GM23338 (cell line): ENCODE results near the gene ASAP2.

ENCODE experiments used
- CREB1 ChIP-seq: fragments of 250-450 bp; sonication (Bioruptor Pico); IDR thresholded peaks from 2 replicates; pipeline ENCODE4 v1.5.0; 2020; ENCODE audit warnings: low read depth, mild to moderate bottlenecking, moderate library complexity
- EZH2 ChIP-seq: fragments of 200-600 bp; sonication (generic); IDR thresholded peaks from one replicate; pipeline ENCODE4 v1.8.0; 2017; ENCODE audit warnings: antibody characterized with exemption, mild to moderate bottlenecking, low read depth; ENCODE audit not compliant: unreplicated experiment
- EZH2phosphoT487 ChIP-seq: fragments of 200-600 bp; sonication (generic); IDR thresholded peaks from one replicate; pipeline ENCODE4 v1.8.1; 2018; ENCODE audit warnings: antibody characterized with exemption; ENCODE audit not compliant: unreplicated experiment
- JUNB ChIP-seq: IDR thresholded peaks from one replicate; pipeline ENCODE4 v1.6.1; 2016; ENCODE audit warnings: antibody characterized with exemption; ENCODE audit not compliant: unreplicated experiment
- NANOG ChIP-seq: IDR thresholded peaks from 2 replicates; pipeline ENCODE4 v1.6.1; 2016; ENCODE audit warnings: antibody characterized with exemption, borderline replicate concordance
- POLR2AphosphoS5 ChIP-seq: IDR thresholded peaks from 2 replicates; pipeline ENCODE4 v1.6.1; 2016; ENCODE audit warnings: antibody characterized with exemption, low read depth
- ZNF114 ChIP-seq: fragments of 250-450 bp; sonication (Bioruptor Pico); IDR thresholded peaks from 2 replicates; pipeline ENCODE4 v1.5.0; 2020; ENCODE audit warnings: mild to moderate bottlenecking, moderate library complexity
- TF ChIP-seq, protein P1 (sequence below), 2 experiments: fragments of 200-600 bp in 1 of 2; sonication (generic) in 1 of 2; conservative IDR thresholded peaks; 2 replicates each; pipeline versions ENCODE4 v1.5.1 to v1.6.1; 2016 to 2017; ENCODE audit warnings: antibody characterized with exemption in 2 of 2, low read depth in 2 of 2, mild to moderate bottlenecking in 2 of 2, moderate library complexity in 1 of 2
- TF ChIP-seq, protein P2 (sequence below): IDR thresholded peaks from one replicate; pipeline ENCODE4 v1.6.1; 2018; ENCODE audit warnings: antibody characterized with exemption; ENCODE audit not compliant: unreplicated experiment
- TF ChIP-seq, protein P3 (sequence below): IDR thresholded peaks from 2 replicates; pipeline ENCODE4 v1.6.1; 2016; ENCODE audit warnings: antibody characterized with exemption

DNA sequence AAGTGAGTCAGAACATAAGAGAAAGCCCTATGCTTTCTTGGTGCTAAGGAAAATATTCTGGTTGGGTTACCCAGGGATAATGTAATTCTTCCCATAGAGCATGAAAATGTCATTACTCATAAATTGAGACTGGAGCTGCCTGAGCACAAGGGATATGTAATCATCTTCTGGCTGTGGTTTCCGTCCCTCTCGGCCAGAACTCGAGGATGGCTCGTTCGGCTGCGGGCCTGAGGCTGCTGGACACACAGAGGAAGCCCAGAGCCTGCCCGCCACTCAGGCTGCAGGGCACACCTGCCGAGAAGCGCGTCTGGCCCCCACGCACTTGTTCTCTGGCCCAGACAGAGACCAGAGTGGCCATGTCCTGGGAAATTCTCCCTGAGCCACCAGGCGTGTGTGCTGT lies 104.9 kb downstream of the ASAP2 start:
- TF ChIP-seq, protein P1, sequence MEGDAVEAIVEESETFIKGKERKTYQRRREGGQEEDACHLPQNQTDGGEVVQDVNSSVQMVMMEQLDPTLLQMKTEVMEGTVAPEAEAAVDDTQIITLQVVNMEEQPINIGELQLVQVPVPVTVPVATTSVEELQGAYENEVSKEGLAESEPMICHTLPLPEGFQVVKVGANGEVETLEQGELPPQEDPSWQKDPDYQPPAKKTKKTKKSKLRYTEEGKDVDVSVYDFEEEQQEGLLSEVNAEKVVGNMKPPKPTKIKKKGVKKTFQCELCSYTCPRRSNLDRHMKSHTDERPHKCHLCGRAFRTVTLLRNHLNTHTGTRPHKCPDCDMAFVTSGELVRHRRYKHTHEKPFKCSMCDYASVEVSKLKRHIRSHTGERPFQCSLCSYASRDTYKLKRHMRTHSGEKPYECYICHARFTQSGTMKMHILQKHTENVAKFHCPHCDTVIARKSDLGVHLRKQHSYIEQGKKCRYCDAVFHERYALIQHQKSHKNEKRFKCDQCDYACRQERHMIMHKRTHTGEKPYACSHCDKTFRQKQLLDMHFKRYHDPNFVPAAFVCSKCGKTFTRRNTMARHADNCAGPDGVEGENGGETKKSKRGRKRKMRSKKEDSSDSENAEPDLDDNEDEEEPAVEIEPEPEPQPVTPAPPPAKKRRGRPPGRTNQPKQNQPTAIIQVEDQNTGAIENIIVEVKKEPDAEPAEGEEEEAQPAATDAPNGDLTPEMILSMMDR (conservative IDR thresholded peaks at IDR 0.05; ENCODE audit: low read depth in 2 of 2) = no peak
- TF ChIP-seq, protein P2, sequence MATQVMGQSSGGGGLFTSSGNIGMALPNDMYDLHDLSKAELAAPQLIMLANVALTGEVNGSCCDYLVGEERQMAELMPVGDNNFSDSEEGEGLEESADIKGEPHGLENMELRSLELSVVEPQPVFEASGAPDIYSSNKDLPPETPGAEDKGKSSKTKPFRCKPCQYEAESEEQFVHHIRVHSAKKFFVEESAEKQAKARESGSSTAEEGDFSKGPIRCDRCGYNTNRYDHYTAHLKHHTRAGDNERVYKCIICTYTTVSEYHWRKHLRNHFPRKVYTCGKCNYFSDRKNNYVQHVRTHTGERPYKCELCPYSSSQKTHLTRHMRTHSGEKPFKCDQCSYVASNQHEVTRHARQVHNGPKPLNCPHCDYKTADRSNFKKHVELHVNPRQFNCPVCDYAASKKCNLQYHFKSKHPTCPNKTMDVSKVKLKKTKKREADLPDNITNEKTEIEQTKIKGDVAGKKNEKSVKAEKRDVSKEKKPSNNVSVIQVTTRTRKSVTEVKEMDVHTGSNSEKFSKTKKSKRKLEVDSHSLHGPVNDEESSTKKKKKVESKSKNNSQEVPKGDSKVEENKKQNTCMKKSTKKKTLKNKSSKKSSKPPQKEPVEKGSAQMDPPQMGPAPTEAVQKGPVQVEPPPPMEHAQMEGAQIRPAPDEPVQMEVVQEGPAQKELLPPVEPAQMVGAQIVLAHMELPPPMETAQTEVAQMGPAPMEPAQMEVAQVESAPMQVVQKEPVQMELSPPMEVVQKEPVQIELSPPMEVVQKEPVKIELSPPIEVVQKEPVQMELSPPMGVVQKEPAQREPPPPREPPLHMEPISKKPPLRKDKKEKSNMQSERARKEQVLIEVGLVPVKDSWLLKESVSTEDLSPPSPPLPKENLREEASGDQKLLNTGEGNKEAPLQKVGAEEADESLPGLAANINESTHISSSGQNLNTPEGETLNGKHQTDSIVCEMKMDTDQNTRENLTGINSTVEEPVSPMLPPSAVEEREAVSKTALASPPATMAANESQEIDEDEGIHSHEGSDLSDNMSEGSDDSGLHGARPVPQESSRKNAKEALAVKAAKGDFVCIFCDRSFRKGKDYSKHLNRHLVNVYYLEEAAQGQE = no peak
- TF ChIP-seq POLR2AphosphoS5 (no peak), EZH2 (no peak), CREB1 (CRISPR knock-in tag) (no peak), NANOG (no peak), EZH2phosphoT487 (no peak), JUNB (no peak), ZNF114 (CRISPR knock-in tag) (no peak)
- TF ChIP-seq, protein P3, sequence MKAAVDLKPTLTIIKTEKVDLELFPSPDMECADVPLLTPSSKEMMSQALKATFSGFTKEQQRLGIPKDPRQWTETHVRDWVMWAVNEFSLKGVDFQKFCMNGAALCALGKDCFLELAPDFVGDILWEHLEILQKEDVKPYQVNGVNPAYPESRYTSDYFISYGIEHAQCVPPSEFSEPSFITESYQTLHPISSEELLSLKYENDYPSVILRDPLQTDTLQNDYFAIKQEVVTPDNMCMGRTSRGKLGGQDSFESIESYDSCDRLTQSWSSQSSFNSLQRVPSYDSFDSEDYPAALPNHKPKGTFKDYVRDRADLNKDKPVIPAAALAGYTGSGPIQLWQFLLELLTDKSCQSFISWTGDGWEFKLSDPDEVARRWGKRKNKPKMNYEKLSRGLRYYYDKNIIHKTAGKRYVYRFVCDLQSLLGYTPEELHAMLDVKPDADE = no peak
